SK-N-SH (cell line): ENCODE results near the gene FASTKD3. TPM values are rescaled to one million over a fixed set of nuclear protein-coding genes. Genes with fewer than 3 reads are reported as not detected.

Source experiments
- CTCF ChIA-PET: fragments of 300-600, 350-600 bp; formaldehyde crosslinking; extraction: SDS; loops from one replicate; lab custom pipeline; 2021; lab: Yijun Ruan, JAX
- POLR2A ChIA-PET: fragments of 350-600 bp; sonication (Branson Sonifier 250); formaldehyde crosslinking; extraction: SDS; loops from one replicate; lab custom pipeline; 2020; ENCODE audit warnings: antibody characterized with exemption, inconsistent platforms; lab: Yijun Ruan, JAX
- DNase-seq: peaks from one replicate; pipeline ENCODE4 v3.0.0; 2012
- H2AFZ ChIP-seq: fragments of 200-600 bp; sonication (generic); 2 replicates; pipeline ENCODE4 v1.8.1; 2016; ENCODE audit warnings: antibody characterized with exemption, mild to moderate bottlenecking, low read depth
- H3F3A ChIP-seq: fragments of 200-600 bp; sonication (generic); replicated peaks from 2 replicates; pipeline ENCODE3; 2016; ENCODE audit warnings: antibody characterized with exemption, mild to moderate bottlenecking; ENCODE audit not compliant: insufficient read depth
- H3K27ac ChIP-seq, 2 experiments: fragments of 200-500 bp in 1 of 2; fragments of 200-600 bp in 1 of 2; sonication (Bioruptor generic) in 1 of 2; sonication (generic), shearing (Covaris generic) in 1 of 2; 2 replicates each; pipeline versions ENCODE4 v1.5.1 to v1.6.1; 2014 to 2016; ENCODE audit warnings: low read depth in 2 of 2, inconsistent platforms in 1 of 2, low read length in 1 of 2, mild to moderate bottlenecking in 1 of 2, mixed read lengths in 1 of 2
- H3K27me3 ChIP-seq: fragments of 200-600 bp; sonication (generic), shearing (Covaris generic); 2 replicates; pipeline ENCODE4 v1.6.1; 2016; ENCODE audit warnings: mixed run types; ENCODE audit not compliant: insufficient read depth
- H3K36me3 ChIP-seq, 2 experiments: fragments of 200-500 bp in 1 of 2; fragments of 200-600 bp in 1 of 2; sonication (Bioruptor generic) in 1 of 2; sonication (generic) in 1 of 2; replicated peaks in 1 of 2; 2 replicates each; pipeline versions ENCODE3 to v1.5.1; 2014 to 2016; ENCODE audit warnings: low read length in 1 of 2, mild to moderate bottlenecking in 1 of 2; ENCODE audit not compliant: insufficient read depth in 2 of 2, control insufficient read depth in 1 of 2
- H3K4me1 ChIP-seq, 2 experiments: fragments of 200-500 bp in 1 of 2; fragments of 200-600 bp in 1 of 2; sonication (Bioruptor generic) in 1 of 2; sonication (generic), shearing (Covaris generic) in 1 of 2; 2 replicates each; pipeline versions ENCODE4 v1.5.1 to v1.6.1; 2014 to 2016; ENCODE audit warnings: low read depth in 1 of 2, low read length in 1 of 2, mixed run types in 1 of 2; ENCODE audit not compliant: insufficient read depth in 2 of 2, control insufficient read depth in 1 of 2
- H3K4me2 ChIP-seq: fragments of 200-600 bp; sonication (generic), shearing (Covaris generic); 2 replicates; pipeline ENCODE4 v1.6.1; 2017; ENCODE audit warnings: mixed run types
- H3K4me3 ChIP-seq, 2 experiments: fragments of 200-500 bp in 1 of 2; fragments of 200-600 bp in 1 of 2; sonication (Bioruptor generic) in 1 of 2; sonication (generic), shearing (Covaris generic) in 1 of 2; 2 replicates each; pipeline versions ENCODE4 v1.5.1 to v1.8.1; 2014 to 2016; ENCODE audit warnings: low read depth in 2 of 2, inconsistent platforms in 1 of 2, low read length in 1 of 2, mild to moderate bottlenecking in 1 of 2, mixed read lengths in 1 of 2, moderate library complexity in 1 of 2
- H3K79me2 ChIP-seq: fragments of 200-600 bp; sonication (generic); 2 replicates; pipeline ENCODE4 v1.8.1; 2017; ENCODE audit warnings: mild to moderate bottlenecking; ENCODE audit not compliant: insufficient read depth
- H3K9ac ChIP-seq: fragments of 200-600 bp; sonication (generic); 2 replicates; pipeline ENCODE4 v1.6.1; 2017; ENCODE audit warnings: mixed run types
- H3K9me2 ChIP-seq: fragments of 200-600 bp; sonication (generic); 2 replicates; pipeline ENCODE4 v1.6.1; 2017; ENCODE audit warnings: mixed run types
- H3K9me3 ChIP-seq: fragments of 200-600 bp; sonication (generic); 2 replicates; pipeline ENCODE4 v1.6.1; 2017; ENCODE audit warnings: mixed run types, mild to moderate bottlenecking, moderate library complexity
- H4K20me1 ChIP-seq: fragments of 200-600 bp; sonication (generic); 2 replicates; pipeline ENCODE4 v1.6.1; 2017; ENCODE audit warnings: mild to moderate bottlenecking, mixed run types; ENCODE audit not compliant: insufficient read depth
- EZH2phosphoT487 ChIP-seq: fragments of 200-600 bp; sonication (generic); IDR thresholded peaks from 2 replicates; pipeline ENCODE4 v1.6.1; 2017; ENCODE audit warnings: low read depth, mixed run types, mild to moderate bottlenecking, antibody characterized with exemption, moderate library complexity, borderline replicate concordance
- FOXM1 ChIP-seq: IDR thresholded peaks from 2 replicates; pipeline ENCODE4 v1.4.0; 2012; ENCODE audit warnings: low read depth, mild to moderate bottlenecking
- GATA2 ChIP-seq: sonication (generic); formaldehyde crosslinking; IDR thresholded peaks from 2 replicates; pipeline ENCODE4 v1.5.0; 2020; ENCODE audit warnings: mild to moderate bottlenecking, missing genetic modification reagents
- JUND ChIP-seq: IDR thresholded peaks from 2 replicates; pipeline ENCODE4 v1.4.0; 2012
- MXI1 ChIP-seq: IDR thresholded peaks from 2 replicates; pipeline ENCODE4 v1.6.1; 2012; ENCODE audit warnings: mild to moderate bottlenecking, low read depth, low read length, improper control_type of control experiment
- NRF1 ChIP-seq: IDR thresholded peaks from 2 replicates; pipeline ENCODE4 v1.6.1; 2012; ENCODE audit warnings: low read depth, mild to moderate bottlenecking, low read length
- RCOR1 ChIP-seq: fragments of 150-350 bp; IDR thresholded peaks from 2 replicates; pipeline ENCODE4 v1.6.1; 2017; ENCODE audit warnings: antibody characterized with exemption, low read length
- RFX5 ChIP-seq: IDR thresholded peaks from 2 replicates; pipeline ENCODE4 v1.6.1; 2012; ENCODE audit warnings: mild to moderate bottlenecking, improper control_type of control experiment, low read length
- SIN3A ChIP-seq: IDR thresholded peaks from 2 replicates; pipeline ENCODE4 v1.6.1; 2012; ENCODE audit warnings: low read depth, mild to moderate bottlenecking, low read length, moderate library complexity, borderline replicate concordance
- SMC3 ChIP-seq: IDR thresholded peaks from 2 replicates; pipeline ENCODE4 v1.6.1; 2012; ENCODE audit warnings: low read depth, low read length, improper control_type of control experiment
- TAF1 ChIP-seq: IDR thresholded peaks from 2 replicates; pipeline ENCODE4 v1.6.1; 2012; ENCODE audit warnings: low read depth, mild to moderate bottlenecking, low read length, moderate library complexity, borderline replicate concordance
- TCF12 ChIP-seq: IDR thresholded peaks from 2 replicates; pipeline ENCODE4 v1.4.0; 2012
- YY1 ChIP-seq: IDR thresholded peaks from 2 replicates; pipeline ENCODE4 v1.4.0; 2012; ENCODE audit warnings: low read depth, mild to moderate bottlenecking
- ZBTB33 ChIP-seq: IDR thresholded peaks from 2 replicates; pipeline ENCODE4 v1.4.0; 2012; ENCODE audit warnings: low read depth, borderline replicate concordance
- WGBS: methylation state at CpG from one replicate; pipeline ENCODE4 v1.1.6; 2017; ENCODE audit warnings: low lambda C conversion rate; 5-methylcytosine and 5-hydroxymethylcytosine counted together
- polyA plus RNA-seq, 3 experiments: library from polyadenylated mRNA; depleted of rRNA; stranded (reverse); fragments of >200 nt; gene quantifications; 2 replicates each; pipeline ENCODE4 v1.2.3, GENCODE V29; 2012
- TF ChIP-seq, protein P1 (sequence below): IDR thresholded peaks from 2 replicates; pipeline ENCODE4; 2012
- TF ChIP-seq, protein P2 (sequence below): IDR thresholded peaks from 2 replicates; pipeline ENCODE4 v1.6.1; 2012; ENCODE audit warnings: mild to moderate bottlenecking, low read depth, low read length, moderate library complexity

FASTKD3 gene
- polyA plus RNA-seq, 1 of the 3 experiments (the other 2 are of a cell fraction) = 5.4 TPM

GRCh38 chr5:7857361-7857760 lies 11.5 kb downstream of the FASTKD3 start:
- Histone ChIP-seq H3K4me1 (peaks cover 4 to 11% of the 10 kb centered on the region in 2 experiments; a peak in 2 of 4 replicates), H2AFZ (no peak overlapping the region), H3K27me3 (no peaks in the 10 kb centered on the region), H3K36me3 (peaks cover 29 to 40% of the 10 kb centered on the region in 2 experiments), H3F3A (peaks cover 8% of the 10 kb centered on the region), H4K20me1 (no peaks in the 10 kb centered on the region), H3K27ac (no peak overlapping the region), H3K9me3 (no peaks in the 10 kb centered on the region), H3K9ac (no peak overlapping the region), H3K79me2 (no peaks in the 10 kb centered on the region), H3K4me3 (no peak overlapping the region), H3K9me2 (no peaks in the 10 kb centered on the region), H3K4me2 (no peak overlapping the region)
- DNase-seq = no peak
- TF ChIP-seq RFX5 = no peak
- TF ChIP-seq, protein P1, sequence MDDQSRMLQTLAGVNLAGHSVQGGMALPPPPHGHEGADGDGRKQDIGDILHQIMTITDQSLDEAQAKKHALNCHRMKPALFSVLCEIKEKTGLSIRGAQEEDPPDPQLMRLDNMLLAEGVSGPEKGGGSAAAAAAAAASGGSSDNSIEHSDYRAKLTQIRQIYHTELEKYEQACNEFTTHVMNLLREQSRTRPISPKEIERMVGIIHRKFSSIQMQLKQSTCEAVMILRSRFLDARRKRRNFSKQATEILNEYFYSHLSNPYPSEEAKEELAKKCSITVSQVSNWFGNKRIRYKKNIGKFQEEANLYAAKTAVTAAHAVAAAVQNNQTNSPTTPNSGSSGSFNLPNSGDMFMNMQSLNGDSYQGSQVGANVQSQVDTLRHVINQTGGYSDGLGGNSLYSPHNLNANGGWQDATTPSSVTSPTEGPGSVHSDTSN = no peak
- no peak for TF ChIP-seq RCOR1
- no peak for TF ChIP-seq SIN3A
- no peak for TF ChIP-seq ZBTB33
- TF ChIP-seq, protein P2, sequence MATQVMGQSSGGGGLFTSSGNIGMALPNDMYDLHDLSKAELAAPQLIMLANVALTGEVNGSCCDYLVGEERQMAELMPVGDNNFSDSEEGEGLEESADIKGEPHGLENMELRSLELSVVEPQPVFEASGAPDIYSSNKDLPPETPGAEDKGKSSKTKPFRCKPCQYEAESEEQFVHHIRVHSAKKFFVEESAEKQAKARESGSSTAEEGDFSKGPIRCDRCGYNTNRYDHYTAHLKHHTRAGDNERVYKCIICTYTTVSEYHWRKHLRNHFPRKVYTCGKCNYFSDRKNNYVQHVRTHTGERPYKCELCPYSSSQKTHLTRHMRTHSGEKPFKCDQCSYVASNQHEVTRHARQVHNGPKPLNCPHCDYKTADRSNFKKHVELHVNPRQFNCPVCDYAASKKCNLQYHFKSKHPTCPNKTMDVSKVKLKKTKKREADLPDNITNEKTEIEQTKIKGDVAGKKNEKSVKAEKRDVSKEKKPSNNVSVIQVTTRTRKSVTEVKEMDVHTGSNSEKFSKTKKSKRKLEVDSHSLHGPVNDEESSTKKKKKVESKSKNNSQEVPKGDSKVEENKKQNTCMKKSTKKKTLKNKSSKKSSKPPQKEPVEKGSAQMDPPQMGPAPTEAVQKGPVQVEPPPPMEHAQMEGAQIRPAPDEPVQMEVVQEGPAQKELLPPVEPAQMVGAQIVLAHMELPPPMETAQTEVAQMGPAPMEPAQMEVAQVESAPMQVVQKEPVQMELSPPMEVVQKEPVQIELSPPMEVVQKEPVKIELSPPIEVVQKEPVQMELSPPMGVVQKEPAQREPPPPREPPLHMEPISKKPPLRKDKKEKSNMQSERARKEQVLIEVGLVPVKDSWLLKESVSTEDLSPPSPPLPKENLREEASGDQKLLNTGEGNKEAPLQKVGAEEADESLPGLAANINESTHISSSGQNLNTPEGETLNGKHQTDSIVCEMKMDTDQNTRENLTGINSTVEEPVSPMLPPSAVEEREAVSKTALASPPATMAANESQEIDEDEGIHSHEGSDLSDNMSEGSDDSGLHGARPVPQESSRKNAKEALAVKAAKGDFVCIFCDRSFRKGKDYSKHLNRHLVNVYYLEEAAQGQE = no peak
- no peak for TF ChIP-seq FOXM1
- no peak for TF ChIP-seq YY1
- no peak for TF ChIP-seq JUND
- TF ChIP-seq EZH2phosphoT487 = no peak
- TF ChIP-seq TCF12 = no peak
- TF ChIP-seq NRF1 = no peak
- TF ChIP-seq GATA2 (CRISPR knock-in tag) = no peak
- TF ChIP-seq MXI1 = no peak
- TF ChIP-seq SMC3 = no peak
- no peak for TF ChIP-seq TAF1
- CTCF ChIA-PET = interaction anchor here (0.6 to 4.0 kb wide), 15 partner anchors 11 to 1035 kb away, joined by 3 to 34 read pairs (median 4); partner anchors contain the start of genes FASTKD3 and MTRR
- WGBS = 82% methylated on average over 5 of the region's 5 CpGs
- POLR2A ChIA-PET = no interaction called here
